Activated CD4-positive, alpha-beta T cell treated with anti-CD3 and anti-CD28 coated beads for 24 hours (primary cell): Measurements from ENCODE around the gene PAQR7.

Experiments
- DNase-seq, 2 donors: peaks; one replicate each; pipeline ENCODE4 v3.0.0-alpha.2; 2020; ENCODE audit warnings: low read depth in 2 of 2

PAQR7 gene

GRCh38 chr1:25816112-25816718, 59.3 kb downstream of the PAQR7 start:
- DNase-seq = no peak

- no peak for DNase-seq
These were observed 60.0 kb downstream of the PAQR7 start for GRCh38 chr1:25815208-25816111.

- DNase-seq = no peak
These were observed 60.9 kb downstream of the PAQR7 start for GRCh38 chr1:25814549-25815087.

GRCh38 chr1:25813734-25814471, 61.6 kb downstream of the PAQR7 start:
- DNase-seq = no peak

- DNase-seq = no peak
These were observed 62.3 kb downstream of the PAQR7 start for GRCh38 chr1:25813071-25813733.
